Right lobe of liver (tissue), 4 donors: ENCODE data around the gene PLAA.

Experiments
- CTCF ChIP-seq, 4 donors: fragments of 200-600 bp in 3 of 4; fragments of 450-650 bp in 1 of 4; IDR thresholded peaks; one replicate each; pipeline versions ENCODE4 v1.5.1 to v1.8.0; 2016 to 2022; ENCODE audit warnings: antibody characterized with exemption in 4 of 4, mild to moderate bottlenecking in 2 of 4
- POLR2A ChIP-seq: fragments of 450-650 bp; IDR thresholded peaks from one replicate; pipeline ENCODE4 v1.6.1; 2017; ENCODE audit warnings: antibody characterized with exemption, mild to moderate bottlenecking
- donor health status: DM: no; HTN: no; CAD: no.
- donor health status: DM: no; HTN: no; CAD: no.
- donor health status: DM: no; HTN: yes; CAD: no.

- TF ChIP-seq CTCF (IDR thresholded peaks at IDR 0.05) = no peak
- no peak for TF ChIP-seq POLR2A
Measured at GRCh38 chr9:26937816-26938371, 9.1 kb downstream of the PLAA start.
